ENCODE data around the gene RBM27. TPM values are rescaled to one million over a fixed set of nuclear protein-coding genes. Genes with fewer than 3 reads are reported as not detected.

Gene RBM27
- total RNA-seq, 1 donor from 2014 or later, result 17.0 TPM

- Histone ChIP-seq H3K9me3 (no peaks in the 10 kb centered on the region), H3K36me3 (peaks cover 75% of the 10 kb centered on the region), H3K27me3 (ENCODE audit: low read depth) (no peaks in the 10 kb centered on the region), H3K4me1 (no peaks in the 10 kb centered on the region), H3K27ac (no peak overlapping the region), H3K4me3 (no peak overlapping the region)
- DNase-seq, result no peak
- intact Hi-C loops (cut with DNase I), result no loop called here
- no peak for TF ChIP-seq CTCF (IDR thresholded peaks at IDR 0.05)
- ATAC-seq, result no peak
These were observed 19.8 kb downstream of the RBM27 start for GRCh38 chr5:146223179-146223578.

GRCh38 chr5:146229222-146229621 lies 25.8 kb downstream of the RBM27 start:
- no peak for TF ChIP-seq CTCF (IDR thresholded peaks at IDR 0.05)
- no peak for DNase-seq
- intact Hi-C loops (cut with DNase I), result no loop called here
- H3K27me3 ChIP-seq (ENCODE audit: low read depth), result no peaks in the 10 kb centered on the region
- no peak overlapping the region for H3K27ac ChIP-seq
- H3K36me3 ChIP-seq, result peaks cover 89% of the 10 kb centered on the region
- no peak overlapping the region for H3K4me3 ChIP-seq
- no peaks in the 10 kb centered on the region for H3K4me1 ChIP-seq
- H3K9me3 ChIP-seq, result no peaks in the 10 kb centered on the region
- ATAC-seq, result no peak

- no peaks in the 10 kb centered on the region for H3K27me3 ChIP-seq (ENCODE audit: low read depth)
- TF ChIP-seq CTCF (IDR thresholded peaks at IDR 0.05), result no peak
- no peaks in the 10 kb centered on the region for H3K9me3 ChIP-seq
- intact Hi-C loops (cut with DNase I), result no loop called here
- DNase-seq (no peak), ATAC-seq (no peak)
- H3K27ac ChIP-seq, result no peak overlapping the region
- H3K36me3 ChIP-seq, result peaks cover 90% of the 10 kb centered on the region
- H3K4me1 ChIP-seq, result no peaks in the 10 kb centered on the region
- H3K4me3 ChIP-seq, result no peak overlapping the region
These were observed 28.8 kb downstream of the RBM27 start for GRCh38 chr5:146232223-146232622.

GRCh38 chr5:146233441-146233840 lies 30.0 kb downstream of the RBM27 start:
- no peak overlapping the region for H3K27ac ChIP-seq
- H3K9me3 ChIP-seq, result no peaks in the 10 kb centered on the region
- intact Hi-C loops (cut with DNase I), result no loop called here
- no peak overlapping the region for H3K4me3 ChIP-seq
- ATAC-seq (no peak), DNase-seq (no peak)
- H3K36me3 ChIP-seq, result peaks cover 94% of the 10 kb centered on the region
- H3K4me1 ChIP-seq, result no peaks in the 10 kb centered on the region
- no peak for TF ChIP-seq CTCF (IDR thresholded peaks at IDR 0.05)
- H3K27me3 ChIP-seq (ENCODE audit: low read depth), result no peaks in the 10 kb centered on the region

GRCh38 chr5:146238973-146239372 lies 35.6 kb downstream of the RBM27 start:
- intact Hi-C loops (cut with DNase I), result no loop called here
- DNase-seq (no peak), ATAC-seq (no peak)
- no peak for TF ChIP-seq CTCF (IDR thresholded peaks at IDR 0.05)
- Histone ChIP-seq H3K4me3 (no peak overlapping the region), H3K36me3 (peaks cover 67% of the 10 kb centered on the region), H3K4me1 (no peaks in the 10 kb centered on the region), H3K27me3 (ENCODE audit: low read depth) (no peaks in the 10 kb centered on the region), H3K27ac (no peak overlapping the region), H3K9me3 (no peaks in the 10 kb centered on the region)

- intact Hi-C loops (cut with DNase I), result no loop called here
- Histone ChIP-seq H3K4me1 (no peaks in the 10 kb centered on the region), H3K9me3 (no peaks in the 10 kb centered on the region), H3K27me3 (ENCODE audit: low read depth) (no peaks in the 10 kb centered on the region), H3K4me3 (no peak overlapping the region), H3K36me3 (peaks cover 53% of the 10 kb centered on the region), H3K27ac (no peak overlapping the region)
- ATAC-seq (no peak), DNase-seq (no peak)
- TF ChIP-seq CTCF (IDR thresholded peaks at IDR 0.05), result no peak
These were observed 37.5 kb downstream of the RBM27 start for GRCh38 chr5:146240951-146241350.

Measured in lower lobe of right lung (tissue), 2 donors.